Left lung (tissue), 10 donors: Measurements from ENCODE around the gene MMP20. TPM values are rescaled to one million over a fixed set of nuclear protein-coding genes. Genes with fewer than 3 reads are reported as not detected.

Source experiments
- ATAC-seq: fragments of 200-7000 bp; cut with Tn5 transposase; one replicate; pipeline ENCODE4 v1.9.1; 2020; ENCODE audit warnings: moderate library complexity
- DNase-seq, 4 donors: peaks; one replicate each; pipeline ENCODE4 v3.0.0-alpha.2; 2013 to 2020
- H3K27ac ChIP-seq, 2 donors: fragments of 200-600 bp; sonication (generic) in 1 of 2; one replicate each; pipeline versions ENCODE4 v1.5.0 to v1.8.0; 2020 to 2021
- H3K27me3 ChIP-seq, 2 donors: fragments of 200-600 bp; sonication (generic) in 1 of 2; one replicate each; pipeline versions ENCODE4 v1.5.0 to v1.8.0; 2020 to 2021
- H3K36me3 ChIP-seq, 2 donors: fragments of 200-600 bp; sonication (generic) in 1 of 2; one replicate each; pipeline versions ENCODE4 v1.5.0 to v1.8.0; 2020 to 2021
- H3K4me1 ChIP-seq, 2 donors: fragments of 200-600 bp; one replicate each; pipeline ENCODE4 v1.8.0; 2021
- H3K4me3 ChIP-seq, 2 donors: fragments of 200-600 bp; sonication (generic) in 1 of 2; one replicate each; pipeline versions ENCODE4 v1.5.0 to v1.8.0; 2020 to 2021; ENCODE audit warnings: mild to moderate bottlenecking in 1 of 2
- H3K9me3 ChIP-seq, 2 donors: fragments of 200-600 bp; sonication (generic) in 1 of 2; one replicate each; pipeline versions ENCODE4 v1.5.0 to v1.8.0; 2020 to 2021
- intact Hi-C, 2 donors: fragments of 100-400 bp; cut with DNase I; formaldehyde crosslinking; loops; one replicate each; pipeline versions ENCODE4 v1.11.2 to v1.14.2; 2022
- polyA plus RNA-seq, 6 donors: library from polyadenylated mRNA; unstranded; fragments of 120-200 nt; gene quantifications; one replicate each; pipeline ENCODE4 v1.2.1, GENCODE V29; 2013; ENCODE audit not compliant: insufficient read length in 6 of 6
- total RNA-seq, 2 donors: library from RNA; stranded (reverse); fragmentation: NEBNext Ultra II Directional; extraction: Animal tissue kit (Norgen Biotek cat#: 25700); gene quantifications; one replicate each; pipeline ENCODE4 v1.2.1, GENCODE V29; 2021
- TF ChIP-seq, protein P1 (sequence below), 2 donors: fragments of 200-600 bp; sonication (generic) in 1 of 2; IDR thresholded peaks; one replicate each; pipeline versions ENCODE4 v1.5.0 to v1.8.0; 2021; ENCODE audit warnings: antibody characterized with exemption in 2 of 2
- donor health status: DM: no; HTN: yes; CAD: no.
- donor health status: DM: no; HTN: no; CAD: no.

Gene MMP20
- total and polyA plus RNA-seq, 8 donors = not detected

DNA sequence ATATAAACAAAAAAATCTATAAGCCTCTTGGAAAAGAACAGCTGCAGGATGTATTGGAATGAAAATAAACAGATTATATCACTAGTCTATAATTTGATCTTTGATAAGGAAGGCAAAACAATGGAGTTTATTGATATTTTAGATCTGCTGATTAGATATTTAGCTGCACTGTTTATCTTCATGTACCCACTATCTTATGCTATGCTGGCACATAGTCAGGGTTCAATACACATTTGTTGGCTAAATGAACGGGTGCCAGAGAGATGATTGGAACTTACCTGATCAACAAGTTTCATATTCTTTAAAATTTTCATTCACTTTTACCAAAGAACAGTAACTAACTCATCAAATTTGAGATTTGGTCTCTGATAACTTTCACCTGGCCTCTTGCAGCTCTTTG is 26.9 kb downstream of the MMP20 start:
- no peaks in the 10 kb centered on the region for H3K36me3 ChIP-seq
- no peaks in the 10 kb centered on the region for H3K9me3 ChIP-seq
- no peak overlapping the region for H3K27ac ChIP-seq
- DNase-seq = no peak
- H3K4me3 ChIP-seq = no peak overlapping the region
- intact Hi-C loops = no loop called here
- H3K4me1 ChIP-seq = peaks cover 2 to 5% of the 10 kb centered on the region in 2 donors
- TF ChIP-seq, protein P1, sequence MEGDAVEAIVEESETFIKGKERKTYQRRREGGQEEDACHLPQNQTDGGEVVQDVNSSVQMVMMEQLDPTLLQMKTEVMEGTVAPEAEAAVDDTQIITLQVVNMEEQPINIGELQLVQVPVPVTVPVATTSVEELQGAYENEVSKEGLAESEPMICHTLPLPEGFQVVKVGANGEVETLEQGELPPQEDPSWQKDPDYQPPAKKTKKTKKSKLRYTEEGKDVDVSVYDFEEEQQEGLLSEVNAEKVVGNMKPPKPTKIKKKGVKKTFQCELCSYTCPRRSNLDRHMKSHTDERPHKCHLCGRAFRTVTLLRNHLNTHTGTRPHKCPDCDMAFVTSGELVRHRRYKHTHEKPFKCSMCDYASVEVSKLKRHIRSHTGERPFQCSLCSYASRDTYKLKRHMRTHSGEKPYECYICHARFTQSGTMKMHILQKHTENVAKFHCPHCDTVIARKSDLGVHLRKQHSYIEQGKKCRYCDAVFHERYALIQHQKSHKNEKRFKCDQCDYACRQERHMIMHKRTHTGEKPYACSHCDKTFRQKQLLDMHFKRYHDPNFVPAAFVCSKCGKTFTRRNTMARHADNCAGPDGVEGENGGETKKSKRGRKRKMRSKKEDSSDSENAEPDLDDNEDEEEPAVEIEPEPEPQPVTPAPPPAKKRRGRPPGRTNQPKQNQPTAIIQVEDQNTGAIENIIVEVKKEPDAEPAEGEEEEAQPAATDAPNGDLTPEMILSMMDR (IDR thresholded peaks at IDR 0.05) = no peak
- no peaks in the 10 kb centered on the region for H3K27me3 ChIP-seq
- no peak for ATAC-seq

GRCh38 chr11:102596578-102596977 is 28.6 kb downstream of the MMP20 start:
- Histone ChIP-seq H3K4me1 (peaks cover 2 to 5% of the 10 kb centered on the region in 2 donors), H3K36me3 (no peaks in the 10 kb centered on the region), H3K27me3 (no peaks in the 10 kb centered on the region), H3K4me3 (no peak overlapping the region), H3K9me3 (no peaks in the 10 kb centered on the region), H3K27ac (no peak overlapping the region)
- intact Hi-C loops = no loop called here
- no peak for DNase-seq
- ATAC-seq = no peak
- TF ChIP-seq, protein P1 (IDR thresholded peaks at IDR 0.05) = no peak

DNA sequence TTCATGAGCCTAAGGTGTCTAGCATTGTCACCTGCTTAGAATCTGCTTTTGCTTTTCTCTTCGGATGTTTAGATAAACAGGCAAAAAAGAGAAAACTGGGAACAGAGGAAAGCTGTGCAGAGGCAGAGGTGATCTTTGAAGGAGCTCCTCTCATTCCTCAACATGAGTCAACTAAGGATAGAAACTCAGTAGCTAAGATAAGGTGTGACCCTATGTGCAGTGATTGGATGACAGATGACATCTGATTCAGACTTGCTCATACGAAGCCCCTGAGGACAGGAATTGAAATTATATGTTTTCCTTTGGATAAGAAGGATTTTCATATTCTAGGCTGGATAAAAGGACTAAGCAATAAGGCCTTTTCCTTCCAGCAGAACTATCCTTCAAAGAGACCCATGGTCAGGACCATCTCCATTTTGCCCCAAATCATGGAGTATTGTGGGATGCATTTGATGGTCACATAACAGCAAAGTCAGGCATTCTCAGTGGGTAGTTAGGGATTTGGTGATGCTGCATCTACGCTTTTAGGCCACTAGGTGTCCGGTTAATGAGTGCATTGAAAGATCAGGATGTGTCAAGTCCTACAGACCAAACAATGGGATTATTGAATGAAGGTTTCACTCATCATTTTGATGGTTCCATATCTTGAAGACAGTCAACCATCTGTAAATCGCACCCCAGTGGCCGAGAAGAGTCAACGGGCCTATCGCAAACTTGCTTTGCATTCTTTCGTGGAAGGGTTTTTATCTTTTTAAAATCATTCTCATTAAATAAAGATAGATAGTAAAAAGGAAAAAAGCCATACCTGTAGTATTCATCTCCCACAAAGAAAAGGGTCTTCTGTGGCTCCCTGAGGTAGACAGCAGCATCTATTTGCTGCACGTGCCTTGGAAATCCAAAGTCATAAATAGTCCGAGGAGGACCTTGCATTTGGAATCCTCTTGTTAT is 32.2 kb downstream of the MMP20 start:
- DNase-seq = no peak

DNA sequence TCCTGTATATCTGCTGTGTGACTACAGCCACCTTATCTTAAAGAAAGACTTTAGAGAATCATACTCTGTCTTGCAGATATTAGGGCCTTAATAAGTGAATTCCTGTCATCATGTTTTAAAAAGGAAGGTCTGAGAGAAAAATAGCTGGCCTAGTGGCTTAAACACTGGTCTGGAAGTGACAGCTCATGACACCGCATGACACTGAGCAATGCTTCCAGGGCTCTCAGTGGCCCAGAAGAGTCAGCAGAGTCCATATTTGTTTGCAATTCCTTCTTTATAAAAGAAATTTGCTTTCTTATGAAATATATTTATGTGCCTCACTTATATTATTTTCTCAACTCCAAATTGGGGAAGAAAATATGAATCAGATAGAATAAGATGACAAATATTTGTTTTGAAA is 33.0 kb downstream of the MMP20 start:
- no peaks in the 10 kb centered on the region for H3K4me1 ChIP-seq
- ATAC-seq (no peak), DNase-seq (no peak)
- no peak overlapping the region for H3K4me3 ChIP-seq
- TF ChIP-seq, protein P1 (IDR thresholded peaks at IDR 0.05) = no peak
- no peaks in the 10 kb centered on the region for H3K27me3 ChIP-seq
- intact Hi-C loops = no loop called here
- H3K27ac ChIP-seq = no peak overlapping the region
- H3K9me3 ChIP-seq = no peaks in the 10 kb centered on the region
- no peaks in the 10 kb centered on the region for H3K36me3 ChIP-seq

More for the DNA sequence above, 32.2 kb downstream of the MMP20 start:
- intact Hi-C loops = no loop called here
- no peaks in the 10 kb centered on the region for H3K4me1 ChIP-seq
- H3K9me3 ChIP-seq = no peaks in the 10 kb centered on the region
- H3K27me3 ChIP-seq = no peaks in the 10 kb centered on the region
- no peak overlapping the region for H3K27ac ChIP-seq
- no peak for ATAC-seq
- TF ChIP-seq, protein P1 (IDR thresholded peaks at IDR 0.05) = peak in 1 of 2 donors; percentile 39
- no peak overlapping the region for H3K4me3 ChIP-seq
- H3K36me3 ChIP-seq = no peaks in the 10 kb centered on the region

DNA sequence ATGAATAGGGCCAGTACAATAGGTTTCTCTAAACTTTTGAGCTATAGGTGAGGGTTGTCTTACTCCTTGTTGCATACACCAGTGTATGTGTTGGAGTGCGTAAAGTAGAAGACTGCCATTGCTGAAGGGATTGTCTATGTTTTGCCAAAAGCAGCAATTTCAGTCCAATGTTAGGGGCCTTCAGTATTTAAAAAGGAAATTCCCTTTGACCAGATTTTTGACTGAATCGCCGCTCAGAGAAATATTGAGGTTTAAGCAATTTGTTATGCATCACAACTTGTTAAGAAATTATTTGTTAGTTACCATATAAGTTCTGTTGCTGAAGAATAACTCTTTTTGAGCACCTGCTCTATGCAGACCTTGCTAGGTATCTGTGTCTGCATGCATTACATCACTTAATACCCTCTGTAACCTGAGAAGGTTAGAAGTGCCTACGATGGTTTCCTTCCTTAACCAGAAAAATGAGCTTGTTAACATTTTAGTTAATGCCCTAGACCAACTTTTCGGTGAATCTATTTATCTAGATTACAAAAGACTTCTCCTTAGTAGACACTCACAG is 33.9 kb downstream of the MMP20 start:
- intact Hi-C loops = no loop called here
- Histone ChIP-seq H3K27ac (no peak overlapping the region), H3K27me3 (no peaks in the 10 kb centered on the region), H3K4me1 (no peaks in the 10 kb centered on the region), H3K9me3 (no peaks in the 10 kb centered on the region), H3K36me3 (no peaks in the 10 kb centered on the region), H3K4me3 (no peak overlapping the region)
- no peak for ATAC-seq
- no peak for DNase-seq
- TF ChIP-seq, protein P1 (IDR thresholded peaks at IDR 0.05) = no peak
